Measurements from ENCODE around the gene GPR156.
"Not testable (repeated sequence)": the region's sequence is repeated elsewhere in the genome, so short reads cannot be mapped to it uniquely, and the experiment has no call there.

The GPR156 gene

GRCh38 chr3:120157113-120157512, 127.9 kb downstream of the GPR156 start:
- no peak for DNase-seq

- DNase-seq = no peak
Measured at GRCh38 chr3:120156699-120157098, 128.3 kb downstream of the GPR156 start.

GRCh38 chr3:120155694-120156093, 129.3 kb downstream of the GPR156 start:
- DNase-seq = not testable (repeated sequence)

- DNase-seq = no peak
Measured at GRCh38 chr3:120155108-120155507, 129.9 kb downstream of the GPR156 start.

GRCh38 chr3:120153294-120153693, 131.7 kb downstream of the GPR156 start:
- DNase-seq = no peak

- no peak for DNase-seq
Measured at GRCh38 chr3:120151791-120152190, 133.2 kb downstream of the GPR156 start.

GRCh38 chr3:120148187-120148949, 136.7 kb downstream of the GPR156 start:
- DNase-seq = no peak

GRCh38 chr3:120147072-120147871, 137.8 kb downstream of the GPR156 start:
- DNase-seq = peak; percentile 15 to 46

GRCh38 chr3:120145542-120146285, 139.3 kb downstream of the GPR156 start:
- peak in 1 of 2 experiments; percentile 9 for DNase-seq

GRCh38 chr3:120144267-120144666, 140.8 kb downstream of the GPR156 start:
- no peak for DNase-seq

GRCh38 chr3:120143676-120144075, 141.3 kb downstream of the GPR156 start:
- no peak for DNase-seq

GRCh38 chr3:120142236-120142635, 142.8 kb downstream of the GPR156 start:
- no peak for DNase-seq

GRCh38 chr3:120140098-120140742, 144.8 kb downstream of the GPR156 start:
- DNase-seq = no peak

- DNase-seq = no peak
Measured at GRCh38 chr3:120139140-120139539, 145.9 kb downstream of the GPR156 start.

- DNase-seq = no peak
Measured at GRCh38 chr3:120137548-120137947, 147.5 kb downstream of the GPR156 start.

- no peak for DNase-seq
Measured at GRCh38 chr3:120130656-120131055, 154.4 kb downstream of the GPR156 start.

- DNase-seq = no peak
Measured at GRCh38 chr3:120129718-120130513, 155.1 kb downstream of the GPR156 start.

- DNase-seq = no peak
Measured at GRCh38 chr3:120129051-120129450, 156.0 kb downstream of the GPR156 start.

- DNase-seq = no peak
Measured at GRCh38 chr3:120125992-120126391, 159.0 kb downstream of the GPR156 start.

GRCh38 chr3:120119846-120120510, 165.0 kb downstream of the GPR156 start:
- no peak for DNase-seq

Data from stimulated activated CD4-positive, alpha-beta T cell treated with anti-CD3 and anti-CD28 coated beads, Interleukin-4, amount 100 ng/mL, for 4 hours (primary cell).